ENCODE results near the gene GBA2.

GRCh38 chr9:35738186-35738585 is 10.8 kb downstream of the GBA2 start:
- TF ChIP-seq CTCF (conservative IDR thresholded peaks at IDR 0.05 in 1 of 2, IDR thresholded peaks at IDR 0.05 in 1 of 2; ENCODE audit: extremely low read depth in 1 of 2, insufficient read depth in 1 of 2, low read depth in 1 of 2, low read length in 2 of 2) = no peak
- no peak for TF ChIP-seq EZH2 (IDR thresholded peaks at IDR 0.05; ENCODE audit: borderline replicate concordance, low read length)

Measured in mammary epithelial cell (primary cell).